ENCODE measurements around the gene WASF2. TPM values are rescaled to one million over a fixed set of nuclear protein-coding genes. Genes with fewer than 3 reads are reported as not detected.
A peak's percentile ranks its signal among the peaks of the same experiment; 100 is the strongest.

WASF2 gene
- total and polyA plus RNA-seq, 2 of the 13 experiments (the other 11 are each of a cell fraction or from before 2014, with no cell fraction given), result 10.4 to 27.7 TPM

- Histone ChIP-seq H2AFZ (ENCODE audit: low read length) (no peak overlapping the region), H3K4me3 (replicated peaks in 1 of 3; ENCODE audit: insufficient read depth in 1 of 3, low read depth in 2 of 3, low read length in 3 of 3) (peak overlapping the region in 2 of 3 experiments; percentile 33 to 61; a peak in 3 of 6 replicates), H3K9ac (ENCODE audit: insufficient read depth, low read depth, low read length) (no peak overlapping the region), H3K9me3 (ENCODE audit: low read length) (no peaks in the 10 kb centered on the region), H4K20me1 (ENCODE audit: insufficient read depth, low read length) (no peaks in the 10 kb centered on the region), H3K4me2 (ENCODE audit: low read depth, low read length) (peak overlapping the region; percentile 70), H3K4me1 (ENCODE audit: insufficient read depth, low read length) (peaks cover 8% of the 10 kb centered on the region; the same call in 1 of the 2 replicates), H3K36me3 (replicated peaks in 1 of 2; ENCODE audit: control insufficient read depth in 1 of 2, insufficient read depth in 2 of 2, low read length in 2 of 2) (0 out of 5 replicates have a peak, but pooled peaks cover 0 to 2% of the 10 kb centered on the region in 2 experiments), H3K79me2 (ENCODE audit: insufficient read depth, low read length) (no peaks in the 10 kb centered on the region), H3K27ac (ENCODE audit: extremely low read length, insufficient read depth, low read length) (no peak overlapping the region), H3K27me3 (ENCODE audit: control insufficient read depth in 1 of 2, insufficient read depth in 2 of 2, low read length in 2 of 2) (no peaks in the 10 kb centered on the region)
- DNase-seq (ENCODE audit: low spot score) (peak; percentile 43), ATAC-seq (peak; percentile 83), FAIRE-seq (no peak)
- POLR2A ChIA-PET, result no interaction called here
- no TSS peak for BruUV-seq (replicated peaks)
- CTCF ChIA-PET (ENCODE audit: low intra/inter-chr PET ratio, low total read pairs), result interaction anchor here (1.0 to 2.1 kb wide), 5 partner anchors 15 to 57 kb away, joined by 3 to 19 read pairs (median 6); no protein-coding TSS in a partner anchor
- in situ Hi-C loops (cut with HindIII; ENCODE audit: extremely low pct_ligation_motif_present, low pct_unique_long_range_greater_than_20kb), result loop anchor here (5.0 kb wide), 1 partner anchor 35 kb away; the partner anchor contains the start of gene GPR3
- WGBS (ENCODE audit: low lambda C conversion rate), result 45% methylated on average over 19 of the region's 40 CpGs
- intact Hi-C loops (cut with micrococcal nuclease; ENCODE audit: unreplicated experiment), result loop anchor here (1.0 kb wide), 3 partner anchors 16 to 38 kb away; no protein-coding TSS in a partner anchor
- TF ChIP-seq MAX (IDR thresholded peaks at IDR 0.05) (peak; percentile 37; the same call in 1 of the 2 replicates), PCBP1 (IDR thresholded peaks at IDR 0.05; ENCODE audit: borderline replicate concordance, low read depth, low read length) (no peak), ATF6 (CRISPR knock-in tag; conservative IDR thresholded peaks at IDR 0.05) (no peak), HMGA1 (CRISPR knock-in tag; conservative IDR thresholded peaks at IDR 0.05) (no peak), ZUFSP (CRISPR knock-in tag; IDR thresholded peaks at IDR 0.05; ENCODE audit: borderline replicate concordance) (no peak), ZC3H4 (CRISPR knock-in tag; IDR thresholded peaks at IDR 0.05; ENCODE audit: borderline replicate concordance) (no peak), MXD4 (CRISPR knock-in tag; IDR thresholded peaks at IDR 0.05) (no peak; the same call in 1 of the 2 replicates), KLF11 (CRISPR knock-in tag; IDR thresholded peaks at IDR 0.05) (no peak), ZFP1 (CRISPR knock-in tag; IDR thresholded peaks at IDR 0.05) (no peak), PHF8 (CRISPR knock-in tag; IDR thresholded peaks at IDR 0.05) (no peak), BRF2 (CRISPR knock-in tag; IDR thresholded peaks at IDR 0.05) (no peak), BORCS8-MEF2B (CRISPR knock-in tag; IDR thresholded peaks at IDR 0.05) (no peak), RBM39 (IDR thresholded peaks at IDR 0.05; ENCODE audit: low read depth, low read length, poor library complexity, severe bottlenecking) (no peak)
- TF ChIP-seq, protein P1, sequence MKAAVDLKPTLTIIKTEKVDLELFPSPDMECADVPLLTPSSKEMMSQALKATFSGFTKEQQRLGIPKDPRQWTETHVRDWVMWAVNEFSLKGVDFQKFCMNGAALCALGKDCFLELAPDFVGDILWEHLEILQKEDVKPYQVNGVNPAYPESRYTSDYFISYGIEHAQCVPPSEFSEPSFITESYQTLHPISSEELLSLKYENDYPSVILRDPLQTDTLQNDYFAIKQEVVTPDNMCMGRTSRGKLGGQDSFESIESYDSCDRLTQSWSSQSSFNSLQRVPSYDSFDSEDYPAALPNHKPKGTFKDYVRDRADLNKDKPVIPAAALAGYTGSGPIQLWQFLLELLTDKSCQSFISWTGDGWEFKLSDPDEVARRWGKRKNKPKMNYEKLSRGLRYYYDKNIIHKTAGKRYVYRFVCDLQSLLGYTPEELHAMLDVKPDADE (CRISPR knock-in tag; IDR thresholded peaks at IDR 0.05), result no peak
- TF ChIP-seq, protein P2, sequence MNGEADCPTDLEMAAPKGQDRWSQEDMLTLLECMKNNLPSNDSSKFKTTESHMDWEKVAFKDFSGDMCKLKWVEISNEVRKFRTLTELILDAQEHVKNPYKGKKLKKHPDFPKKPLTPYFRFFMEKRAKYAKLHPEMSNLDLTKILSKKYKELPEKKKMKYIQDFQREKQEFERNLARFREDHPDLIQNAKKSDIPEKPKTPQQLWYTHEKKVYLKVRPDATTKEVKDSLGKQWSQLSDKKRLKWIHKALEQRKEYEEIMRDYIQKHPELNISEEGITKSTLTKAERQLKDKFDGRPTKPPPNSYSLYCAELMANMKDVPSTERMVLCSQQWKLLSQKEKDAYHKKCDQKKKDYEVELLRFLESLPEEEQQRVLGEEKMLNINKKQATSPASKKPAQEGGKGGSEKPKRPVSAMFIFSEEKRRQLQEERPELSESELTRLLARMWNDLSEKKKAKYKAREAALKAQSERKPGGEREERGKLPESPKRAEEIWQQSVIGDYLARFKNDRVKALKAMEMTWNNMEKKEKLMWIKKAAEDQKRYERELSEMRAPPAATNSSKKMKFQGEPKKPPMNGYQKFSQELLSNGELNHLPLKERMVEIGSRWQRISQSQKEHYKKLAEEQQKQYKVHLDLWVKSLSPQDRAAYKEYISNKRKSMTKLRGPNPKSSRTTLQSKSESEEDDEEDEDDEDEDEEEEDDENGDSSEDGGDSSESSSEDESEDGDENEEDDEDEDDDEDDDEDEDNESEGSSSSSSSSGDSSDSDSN (CRISPR knock-in tag; IDR thresholded peaks at IDR 0.05), result no peak
Measured at GRCh38 chr1:27357281-27358037, 132.5 kb downstream of the WASF2 start.
